NCI-H524 treated with DMSO at 0.1 percent for 48 hours (cell line): ENCODE measurements around the gene TPRG1.

ENCODE experiments used
- DNase-seq: peaks from one replicate; lab custom pipeline; 2025; lab: John Stamatoyannopoulos, UW

The TPRG1 gene, protein sequence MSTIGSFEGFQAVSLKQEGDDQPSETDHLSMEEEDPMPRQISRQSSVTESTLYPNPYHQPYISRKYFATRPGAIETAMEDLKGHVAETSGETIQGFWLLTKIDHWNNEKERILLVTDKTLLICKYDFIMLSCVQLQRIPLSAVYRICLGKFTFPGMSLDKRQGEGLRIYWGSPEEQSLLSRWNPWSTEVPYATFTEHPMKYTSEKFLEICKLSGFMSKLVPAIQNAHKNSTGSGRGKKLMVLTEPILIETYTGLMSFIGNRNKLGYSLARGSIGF

DNA sequence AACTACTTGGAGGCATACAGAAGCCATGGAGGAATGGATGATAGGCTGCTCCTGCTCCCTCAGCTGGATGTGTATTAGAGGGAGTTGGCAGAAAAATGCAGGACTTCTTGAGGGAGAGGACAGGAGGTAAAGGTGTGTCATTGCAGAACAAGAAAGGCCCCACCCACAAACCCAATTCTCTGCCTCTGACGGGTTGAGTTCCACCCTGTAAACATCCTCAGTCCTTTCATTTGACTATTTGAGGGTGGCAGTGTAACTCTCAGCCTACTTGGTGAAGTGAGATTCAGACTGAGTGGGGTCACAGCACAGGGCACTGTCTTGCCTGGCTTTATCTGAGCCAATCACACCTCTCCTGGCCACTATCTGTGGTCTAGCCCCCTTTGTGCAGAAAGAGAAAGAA lies at the start of gene TPRG1:
Gene TPRG1 (plus strand): TSS at position 265 of the 400 bp plus-strand sequence. CDS start 35,414 bp downstream, outside the sequence.
- DNase-seq = no peak

DNA sequence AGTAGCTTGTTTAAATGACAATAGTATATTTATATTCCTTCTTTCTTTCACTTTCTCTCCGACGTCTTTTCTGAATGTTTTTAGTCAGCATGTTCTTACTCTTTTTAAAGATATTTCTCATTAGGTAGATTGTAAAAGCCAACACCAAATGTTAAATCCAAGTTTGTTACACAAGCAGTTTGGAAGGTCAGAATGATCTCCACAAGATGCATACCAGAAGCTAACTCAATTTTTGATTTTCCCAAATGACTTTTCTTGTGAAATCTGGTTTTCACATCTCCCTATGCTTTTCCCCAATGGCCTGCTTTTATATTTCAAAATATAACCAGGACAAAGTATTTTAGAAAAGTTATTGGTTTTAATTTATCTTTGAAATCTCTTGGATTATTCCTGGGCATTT lies 49.7 kb upstream of the TPRG1 start:
- DNase-seq = no peak

DNA sequence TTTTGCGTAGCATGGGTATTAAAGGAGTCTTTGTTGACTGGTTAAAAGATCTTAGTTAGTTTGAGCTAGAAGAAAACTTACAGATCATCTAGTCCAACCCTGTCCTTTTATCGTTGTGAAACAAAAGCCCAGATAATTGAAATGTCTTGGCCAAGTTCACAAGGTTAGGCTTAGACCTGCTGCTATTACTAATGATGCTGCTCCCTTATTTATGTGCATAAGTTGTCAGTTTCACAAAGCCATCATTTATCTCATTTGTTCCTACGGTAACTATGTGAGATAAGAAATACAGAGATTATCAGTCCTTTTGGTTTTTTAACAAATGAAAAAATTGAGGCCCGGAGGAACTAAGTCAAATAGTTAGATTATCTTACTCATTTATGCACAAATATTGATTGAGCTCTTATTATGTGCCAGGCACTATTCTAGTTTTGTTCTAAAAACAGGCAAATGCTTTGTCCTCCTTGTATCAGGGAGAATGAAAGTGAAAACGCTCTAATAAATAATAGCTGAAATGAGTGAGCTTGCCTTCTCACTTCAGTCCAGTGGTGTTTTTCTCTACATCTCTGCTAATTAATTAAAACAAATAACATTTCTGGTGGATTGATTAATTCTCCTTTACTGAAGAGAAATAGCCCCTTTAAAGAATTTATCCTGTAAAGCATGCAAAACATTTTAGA lies 49.1 kb upstream of the TPRG1 start:
- DNase-seq = no peak

DNA sequence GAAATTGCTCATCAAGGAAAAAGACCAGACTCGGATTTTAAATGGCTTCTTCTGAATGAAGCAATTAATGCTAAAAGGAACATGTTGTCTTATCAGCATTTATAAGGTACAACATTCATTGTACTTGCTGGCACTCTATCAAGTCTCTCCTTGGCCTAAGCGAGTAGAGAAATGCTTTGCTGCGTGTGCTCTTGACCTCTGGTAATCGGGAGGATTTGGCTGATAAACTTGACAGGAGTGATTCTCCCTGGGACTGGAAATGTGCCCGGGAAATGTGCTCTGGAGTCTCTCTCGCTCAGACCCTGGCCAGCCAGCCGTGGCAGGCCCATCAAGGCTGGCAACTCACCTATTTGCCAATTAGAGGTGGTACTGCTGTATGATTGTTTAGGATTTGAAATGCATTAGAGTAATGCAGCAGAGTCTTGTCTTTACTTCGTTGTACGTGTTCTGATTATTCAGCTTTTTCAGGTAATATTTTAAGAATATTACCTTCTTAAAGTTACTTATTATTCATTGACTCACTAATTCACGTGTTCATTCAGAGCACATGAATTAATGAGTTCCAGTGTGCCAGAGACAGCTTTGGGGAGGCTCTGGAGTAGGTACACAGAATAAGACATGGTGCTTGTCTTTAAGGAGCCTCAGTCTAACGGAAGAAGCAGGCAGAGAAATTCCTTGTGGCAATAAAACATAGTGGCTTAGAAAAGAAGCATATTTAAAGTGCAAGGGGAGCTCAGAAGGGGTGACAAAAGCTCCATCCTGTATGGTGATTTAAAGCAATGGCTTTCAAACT lies 48.0 kb upstream of the TPRG1 start:
- no peak for DNase-seq

DNA sequence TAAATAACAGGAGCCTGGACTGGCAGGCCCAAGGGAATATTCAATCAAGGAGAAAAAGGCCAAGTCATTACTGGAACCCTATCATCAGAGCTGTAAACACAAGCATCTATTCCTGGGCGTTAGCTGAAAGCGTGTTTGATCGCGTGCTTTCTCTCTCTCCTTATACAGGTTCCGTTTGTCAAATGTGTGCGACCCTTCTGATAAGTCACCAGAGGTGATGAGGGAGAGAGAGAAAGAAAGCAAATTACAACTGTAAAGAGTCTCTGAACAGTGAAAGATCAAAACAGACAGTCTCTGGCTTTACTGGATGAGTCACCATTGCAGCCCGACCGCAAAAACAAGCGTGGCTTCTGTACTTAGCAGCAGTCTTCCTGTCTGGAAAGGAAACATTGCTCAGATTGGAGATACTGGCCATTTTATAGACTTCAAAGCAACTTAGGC lies 39.5 kb upstream of the TPRG1 start:
- no peak for DNase-seq

DNA sequence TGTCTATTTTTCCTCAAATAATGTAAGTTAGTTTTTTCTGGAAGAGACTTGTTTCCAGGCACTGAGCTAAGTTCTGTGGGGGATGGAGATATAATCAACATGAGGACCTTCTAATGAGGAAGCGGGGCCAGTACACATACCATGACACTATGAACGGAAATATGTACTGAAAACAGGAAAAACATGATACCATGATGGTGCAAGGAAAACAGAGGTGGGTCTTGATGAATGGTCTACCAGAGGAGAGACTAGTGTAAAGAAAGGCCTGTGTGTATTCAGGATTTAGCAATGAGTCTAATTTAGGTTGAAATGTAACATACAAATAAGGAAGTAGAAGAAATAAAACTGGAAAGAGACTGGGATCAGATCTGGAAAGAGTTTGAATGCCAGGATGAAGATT lies 38.9 kb upstream of the TPRG1 start:
- DNase-seq = no peak

DNA sequence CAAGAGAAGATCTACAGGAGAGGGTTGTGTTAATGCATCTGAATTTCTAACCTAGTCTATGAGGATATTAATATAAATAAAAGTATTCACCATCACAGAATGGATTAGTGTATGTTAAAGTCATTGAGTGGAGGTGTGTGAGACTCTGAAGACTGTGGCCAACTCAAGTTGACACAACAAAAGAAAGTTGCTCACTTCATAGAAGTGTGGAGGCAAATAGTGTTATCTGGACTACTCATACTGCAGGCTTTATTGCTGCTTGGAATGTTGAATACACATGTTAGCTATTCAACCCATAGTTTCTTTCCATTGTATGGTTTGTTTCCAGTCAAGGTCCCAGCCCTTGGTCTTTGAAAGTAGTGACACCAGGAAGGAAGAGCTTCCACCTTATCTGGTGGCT lies 38.0 kb upstream of the TPRG1 start:
- no peak for DNase-seq

DNA sequence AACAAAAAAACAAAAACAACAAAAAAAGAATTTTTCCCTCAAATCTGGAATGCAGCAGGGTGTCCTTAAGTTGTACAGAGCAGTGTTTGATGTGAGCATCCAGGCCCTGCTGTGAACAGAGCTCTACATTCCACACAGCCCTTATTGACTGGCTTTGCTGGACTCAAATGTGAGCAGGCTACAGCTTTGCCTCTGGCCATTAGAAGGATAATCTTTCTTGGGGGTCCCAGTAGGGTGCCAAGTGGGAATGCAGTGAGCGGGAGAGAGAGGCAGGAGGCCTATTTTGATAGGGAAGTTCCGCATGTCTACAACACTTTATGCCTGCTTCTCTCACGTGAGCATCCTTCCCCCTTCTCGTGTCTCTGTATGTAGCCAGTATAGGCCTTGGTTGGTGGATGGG lies 34.4 kb upstream of the TPRG1 start:
- no peak for DNase-seq

DNA sequence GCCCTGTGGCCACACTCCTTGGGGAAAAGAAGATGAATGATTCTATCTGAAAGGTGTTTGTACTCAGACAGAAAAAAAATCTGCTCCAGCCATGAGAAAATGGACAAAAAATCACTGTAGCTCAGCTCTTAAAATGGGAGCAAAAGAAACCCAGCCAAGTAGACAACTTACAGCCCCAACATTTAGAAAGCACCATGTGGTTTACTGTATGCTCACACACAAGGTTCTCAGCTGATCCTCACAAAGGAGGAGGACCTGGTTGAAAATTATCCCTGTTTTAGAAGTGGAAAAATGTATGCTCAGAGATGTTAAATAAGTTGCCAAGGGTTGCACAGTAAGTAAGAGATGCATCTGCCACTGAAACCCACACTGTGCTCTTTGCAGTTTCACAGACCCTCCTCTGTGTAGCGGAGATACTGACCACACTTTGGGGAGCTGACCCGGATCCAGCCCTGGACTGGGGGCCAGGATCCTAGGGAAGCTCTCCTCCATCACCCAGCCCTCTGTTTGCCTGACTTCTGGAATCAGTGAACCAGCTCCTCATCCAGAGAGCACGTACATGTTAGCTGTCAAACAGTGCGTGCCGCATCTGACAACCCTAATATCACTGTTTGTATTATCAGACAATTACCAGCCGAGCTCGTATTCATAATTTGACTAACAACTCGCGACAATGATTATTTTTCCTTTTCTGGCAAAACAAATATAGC lies 32.7 kb upstream of the TPRG1 start:
- DNase-seq = no peak

DNA sequence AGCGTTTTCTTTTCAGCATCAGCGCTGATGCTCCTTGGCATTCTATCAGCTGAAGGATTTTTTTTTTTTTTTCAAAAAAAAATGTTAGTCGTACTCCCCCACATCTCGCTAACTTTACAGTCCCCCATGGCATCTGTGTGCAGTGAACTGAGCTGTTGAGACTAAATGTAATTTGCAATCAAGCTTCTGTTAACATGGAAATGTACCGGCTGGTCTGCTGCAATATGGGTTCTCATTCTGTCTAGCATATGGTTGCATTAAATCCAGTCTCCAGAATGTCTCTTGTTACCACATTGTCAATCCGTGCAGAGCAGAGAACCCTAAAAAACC lies 32.2 kb upstream of the TPRG1 start:
- DNase-seq = no peak

DNA sequence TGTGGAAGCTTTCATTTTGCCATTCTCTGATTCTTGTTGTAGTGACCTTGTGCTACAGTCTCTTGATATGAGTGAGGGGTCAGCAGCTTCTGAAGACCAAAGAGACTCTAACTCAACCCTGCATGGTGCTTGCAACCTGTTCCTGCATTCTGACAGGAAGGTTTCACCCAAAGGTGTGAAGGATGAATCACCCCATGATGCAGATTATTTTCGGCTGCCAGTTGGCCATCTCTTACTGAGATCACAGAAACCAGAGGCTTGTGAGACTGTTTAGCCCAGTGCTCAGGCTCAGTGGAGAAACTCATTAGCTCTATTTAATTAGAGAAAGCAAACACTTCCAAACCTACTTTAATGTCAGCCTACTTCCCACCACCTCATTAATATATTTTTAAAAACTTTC lies 29.2 kb upstream of the TPRG1 start:
- no peak for DNase-seq

DNA sequence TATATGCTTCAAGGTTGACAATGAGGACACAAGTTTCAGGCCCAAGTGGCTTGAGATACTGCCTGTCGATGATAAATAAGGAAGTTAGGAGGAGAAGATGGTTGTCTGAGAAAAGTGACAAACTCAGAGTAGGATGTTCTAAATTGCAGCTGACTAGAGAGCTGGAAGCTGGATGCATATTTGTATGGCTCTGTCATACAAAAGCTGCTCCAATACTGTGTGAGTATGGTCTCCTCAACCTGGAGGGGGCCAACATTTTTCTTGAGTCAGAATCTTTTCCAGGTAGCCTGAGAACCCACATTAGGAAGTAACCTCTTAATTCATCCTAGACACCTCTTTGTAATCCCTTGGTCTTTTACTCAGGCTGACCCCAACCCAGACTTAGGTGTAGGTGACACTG lies 28.4 kb upstream of the TPRG1 start:
- DNase-seq = no peak

DNA sequence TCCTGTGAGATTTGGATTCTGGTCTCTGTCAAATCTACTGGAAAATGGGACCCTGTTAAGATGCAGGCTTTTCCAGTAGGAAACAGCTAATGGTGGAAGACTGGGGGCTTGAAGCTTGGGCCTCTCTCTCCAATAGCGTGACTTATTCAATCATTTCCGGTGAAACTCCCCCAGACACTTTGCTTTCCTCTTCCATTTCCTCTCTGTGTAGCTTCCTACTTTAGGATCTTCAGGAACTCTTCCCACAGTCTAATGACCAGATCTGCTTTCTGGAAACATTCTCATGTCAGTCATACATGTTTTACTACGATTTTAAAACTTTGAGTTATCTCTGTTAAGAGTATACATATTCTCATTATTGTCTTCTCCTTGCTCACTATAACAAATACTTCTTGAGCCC lies 28.0 kb upstream of the TPRG1 start:
- DNase-seq = no peak

DNA sequence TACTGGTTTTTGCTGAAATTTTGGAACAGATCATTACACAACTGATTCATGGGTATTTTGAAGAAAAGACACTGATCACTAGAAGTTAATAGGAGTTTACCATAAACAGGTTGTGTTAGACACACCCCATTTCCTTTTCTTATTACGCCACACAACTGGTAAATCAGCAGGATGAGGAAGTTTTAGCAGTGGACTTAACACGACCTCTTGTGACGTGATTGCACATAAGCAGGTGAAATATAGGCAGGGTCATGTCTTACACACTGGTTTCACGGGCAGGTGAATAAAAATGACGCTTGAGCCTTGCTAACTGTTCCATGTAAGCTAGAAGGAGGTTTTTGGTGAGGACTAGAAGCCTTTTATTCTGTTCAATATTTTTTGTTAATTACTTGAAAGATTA lies 27.1 kb upstream of the TPRG1 start:
- DNase-seq = no peak

DNA sequence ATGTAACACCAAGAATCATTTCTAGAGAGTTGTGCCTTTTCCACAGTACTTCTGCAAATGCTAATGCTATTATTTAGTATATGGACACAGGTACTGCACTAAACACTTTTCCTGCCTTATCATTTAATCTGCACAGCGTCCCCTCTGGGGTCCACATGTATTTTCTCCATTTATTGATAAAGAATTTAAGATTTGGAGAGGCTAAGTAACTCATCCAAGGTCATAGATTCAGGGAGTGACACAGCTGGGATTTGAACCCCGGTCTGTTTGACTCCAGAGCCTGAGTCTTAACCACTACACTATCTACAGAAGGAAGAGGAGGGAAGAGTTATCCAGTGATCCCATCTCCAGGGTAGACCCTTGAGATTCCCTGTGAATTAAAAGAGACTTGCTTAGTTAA lies 24.9 kb upstream of the TPRG1 start:
- no peak for DNase-seq

DNA sequence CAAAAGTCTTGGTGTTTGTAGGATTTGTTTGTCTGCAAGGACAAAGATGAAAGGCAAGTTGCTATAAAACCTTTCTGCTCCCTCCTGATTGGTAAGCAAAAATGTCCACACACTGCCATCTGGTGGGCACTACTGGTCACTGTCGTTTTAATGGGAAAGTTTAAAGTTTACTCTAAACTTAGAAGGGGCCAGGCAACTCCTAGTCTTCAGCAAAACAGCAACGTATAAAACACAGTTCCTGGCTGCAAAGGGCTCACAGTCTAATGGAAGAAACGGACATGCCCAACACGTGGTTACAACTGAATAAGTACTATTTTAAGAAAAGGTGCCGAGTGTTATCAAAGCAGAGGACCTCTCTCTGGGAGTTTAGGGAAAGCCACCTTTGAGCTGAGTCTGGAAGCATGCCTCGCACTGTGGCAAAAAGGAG lies 23.7 kb upstream of the TPRG1 start:
- DNase-seq = no peak

DNA sequence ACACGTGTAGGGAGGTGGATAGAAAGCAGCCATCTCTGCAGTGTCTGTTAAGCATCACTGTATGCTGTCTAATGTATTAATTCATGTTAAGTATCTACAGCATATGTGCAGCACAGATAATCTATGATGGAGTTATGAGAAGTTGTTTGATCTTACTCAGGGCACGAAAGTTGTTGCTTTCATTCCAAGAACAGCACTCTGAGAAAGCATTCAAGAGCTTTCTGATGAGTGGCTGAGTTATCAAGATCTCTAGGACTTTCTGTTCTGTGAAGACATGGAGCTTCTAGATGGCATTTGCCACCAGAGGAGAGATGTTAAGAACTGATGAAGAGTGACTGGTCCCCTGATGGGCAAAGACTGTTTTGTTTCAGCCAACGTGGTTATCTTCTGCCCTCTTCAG lies 22.6 kb upstream of the TPRG1 start:
- no peak for DNase-seq

DNA sequence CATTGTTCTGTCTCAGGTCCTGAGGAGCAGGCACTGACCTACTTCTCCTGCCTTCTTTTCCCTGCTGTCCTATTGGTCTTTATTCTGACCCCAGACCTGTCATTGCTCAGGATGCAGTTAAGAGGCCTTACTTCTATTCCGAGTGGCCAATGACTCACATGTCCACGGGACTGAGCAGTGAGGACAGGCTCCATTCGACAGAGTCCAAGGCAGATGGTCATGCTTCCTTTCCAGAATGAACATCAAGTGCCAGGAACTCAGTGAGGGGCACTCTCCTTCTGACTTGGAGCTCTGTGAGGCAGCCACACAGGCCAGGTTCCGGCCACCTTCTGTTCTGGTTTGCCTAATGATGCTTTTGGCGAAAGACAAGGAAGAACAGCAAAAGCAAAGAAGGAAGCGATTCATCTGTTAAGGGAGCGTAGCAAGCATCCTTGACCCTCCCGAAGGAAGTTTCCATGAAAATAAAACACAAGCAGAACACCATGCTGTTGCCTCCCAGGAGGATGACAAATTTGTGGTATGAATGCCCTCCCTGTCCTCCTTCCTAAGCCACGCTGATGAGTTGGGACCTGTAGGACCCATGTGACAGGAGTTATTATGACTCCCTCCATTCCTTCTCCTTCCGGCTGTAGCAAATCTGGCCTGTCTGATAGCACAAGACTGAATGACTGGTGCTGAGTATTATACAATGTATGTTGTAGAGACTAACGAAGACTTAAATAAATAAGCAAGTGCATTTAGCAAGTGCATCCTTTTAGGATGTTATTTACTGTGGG lies 14.4 kb upstream of the TPRG1 start:
- DNase-seq = no peak

DNA sequence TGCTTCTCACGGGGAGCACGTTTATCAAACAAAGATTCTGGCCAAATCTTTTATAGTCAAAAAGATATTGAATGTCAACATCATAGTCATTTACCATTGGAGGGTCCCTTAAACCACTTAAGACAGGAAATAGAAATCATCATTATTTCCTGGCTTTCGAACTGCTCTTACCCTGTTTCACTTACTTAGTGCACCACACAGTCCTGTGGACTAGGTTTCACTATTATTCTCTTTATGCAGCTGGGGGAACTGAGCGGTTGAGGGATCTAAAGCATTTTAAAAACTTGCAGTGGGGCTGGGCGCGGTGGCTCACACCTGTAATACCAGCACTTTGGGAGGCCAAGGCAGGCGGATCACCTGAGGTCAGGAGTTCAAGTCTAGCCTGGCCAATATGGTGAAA lies 13.7 kb upstream of the TPRG1 start:
- no peak for DNase-seq

DNA sequence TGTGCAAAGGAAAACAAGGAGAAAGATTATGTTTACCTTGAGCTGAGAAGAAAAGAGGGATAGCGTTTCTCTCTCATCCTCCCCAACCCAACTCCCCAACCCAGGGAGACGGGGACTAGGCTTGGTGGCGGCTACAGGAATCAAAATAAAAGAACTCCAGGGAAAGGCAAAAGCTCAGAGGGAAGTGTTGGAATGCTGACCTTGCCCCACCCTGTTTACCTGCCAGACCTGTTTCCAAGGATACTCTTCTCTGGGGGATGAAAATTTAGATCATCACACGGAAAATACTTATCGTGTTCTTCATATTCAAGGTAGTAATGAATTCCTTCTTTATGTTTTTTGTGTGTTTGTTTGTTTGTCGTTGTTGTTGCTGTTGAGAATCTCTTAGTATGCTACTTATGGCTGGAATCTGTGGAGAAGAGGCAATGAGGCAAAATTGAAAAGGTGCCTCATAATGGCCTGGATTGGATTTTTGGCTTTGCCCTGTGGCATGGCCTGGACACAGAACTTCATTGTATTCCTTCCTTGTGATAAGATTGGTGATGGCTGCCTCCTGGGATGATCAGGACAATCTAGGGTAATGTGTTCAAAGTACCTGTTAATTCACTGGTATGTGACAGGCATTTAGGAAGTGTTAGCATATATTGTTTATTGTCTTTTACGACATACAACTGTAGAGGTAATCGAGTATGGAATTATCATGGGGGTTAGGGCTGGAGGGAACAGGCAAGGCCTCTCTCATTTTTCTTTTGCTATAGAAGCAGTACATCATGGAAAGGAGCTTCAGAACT lies 11.1 kb upstream of the TPRG1 start:
- DNase-seq = no peak

DNA sequence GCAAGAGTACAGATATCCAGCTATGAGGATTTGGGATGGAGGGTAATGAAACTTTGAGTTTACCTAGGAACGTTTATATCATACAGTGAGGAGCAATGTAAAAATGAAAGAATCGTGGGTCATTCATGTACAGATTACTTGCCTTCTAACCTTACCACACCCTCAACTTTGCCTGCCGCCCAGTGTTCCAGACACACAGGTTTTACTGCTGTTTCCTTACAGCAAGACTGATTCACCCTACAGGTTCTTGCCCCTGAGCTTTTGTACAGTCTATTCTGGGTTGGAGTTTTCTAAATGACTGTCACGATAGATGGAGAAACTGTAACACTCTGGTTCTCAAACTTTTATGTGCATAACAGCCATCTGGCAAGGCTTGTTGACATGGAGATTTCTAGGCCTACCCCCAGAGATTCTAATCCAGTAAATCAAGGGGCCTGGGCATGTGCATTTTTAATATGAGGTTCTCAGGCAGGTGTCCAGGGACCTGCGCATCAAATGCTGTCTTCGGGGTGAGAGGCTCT lies 6.6 kb upstream of the TPRG1 start:
- no peak for DNase-seq
